Right kidney (tissue), 1 donor: ENCODE results near the gene SMPD3.
A peak's percentile ranks its signal among the peaks of the same experiment; 100 is the strongest.

ENCODE experiments used
- DNase-seq: peaks from one replicate; pipeline ENCODE4 v3.0.0-alpha.2; 2016

The SMPD3 gene

GRCh38 chr16:68434624-68435210 lies 13.6 kb downstream of the SMPD3 start:
- no peak for DNase-seq

DNA sequence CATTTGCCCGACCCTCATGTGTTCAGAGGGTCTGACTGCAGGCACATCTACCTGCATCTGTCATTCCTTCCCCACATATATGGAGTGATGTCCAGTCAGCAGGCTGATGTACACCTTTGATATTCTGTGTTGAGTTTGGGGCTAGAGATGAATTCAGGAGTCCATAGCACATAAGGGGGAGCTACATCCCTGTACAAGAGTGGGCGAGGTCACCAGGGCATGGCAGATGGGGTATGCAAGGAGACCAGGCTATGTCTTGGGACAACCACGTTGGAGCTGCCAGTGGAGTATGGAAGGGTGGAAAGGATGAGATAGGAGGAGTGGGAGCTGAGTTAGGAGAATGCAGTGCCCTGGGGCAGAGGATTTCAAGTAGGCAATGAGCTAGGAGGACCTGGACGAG lies 15.0 kb downstream of the SMPD3 start:
- no peak for DNase-seq

GRCh38 chr16:68432701-68433100 lies 15.6 kb downstream of the SMPD3 start:
- DNase-seq: no peak

DNA sequence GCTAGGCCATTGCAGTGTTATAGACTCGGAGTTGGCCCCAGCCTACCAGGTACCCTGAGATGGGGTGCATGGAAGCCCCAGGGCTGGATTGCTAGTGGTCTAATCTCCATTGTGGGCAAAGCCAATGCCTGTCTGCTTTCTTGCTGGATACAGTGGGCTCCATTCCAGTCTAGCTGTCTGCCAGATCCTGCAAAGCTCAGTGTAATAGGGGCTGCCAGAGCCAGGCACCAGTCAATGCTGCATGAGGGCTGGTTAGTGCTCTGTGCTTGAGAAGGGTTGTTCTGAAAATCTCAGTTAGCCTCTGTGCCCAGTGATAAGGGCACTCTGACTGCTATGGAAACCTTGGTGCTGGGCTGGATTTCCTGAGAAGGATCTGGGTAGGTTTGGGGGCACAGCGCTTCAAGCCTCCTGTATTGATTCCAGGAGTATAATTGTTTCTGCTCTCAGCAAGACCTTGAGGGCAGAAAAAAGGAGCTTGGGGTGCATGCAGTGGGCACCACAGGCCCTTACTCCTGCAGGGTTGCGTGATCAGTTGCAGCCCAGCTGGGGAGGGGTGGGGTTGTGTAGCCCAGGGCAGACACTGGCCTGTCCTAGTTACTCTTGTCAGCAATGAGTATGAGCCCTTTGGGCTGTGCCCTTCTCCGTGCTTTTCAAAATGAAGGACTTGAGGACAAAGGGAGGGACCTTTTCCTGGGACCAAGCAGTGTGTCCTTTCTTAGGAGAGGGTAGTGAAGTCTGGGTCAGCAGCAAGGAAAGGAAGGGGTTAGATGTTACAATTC lies 19.0 kb downstream of the SMPD3 start:
- no peak for DNase-seq

- DNase-seq: no peak
Observed at GRCh38 chr16:68427649-68428303, 20.5 kb downstream of the SMPD3 start.

DNA sequence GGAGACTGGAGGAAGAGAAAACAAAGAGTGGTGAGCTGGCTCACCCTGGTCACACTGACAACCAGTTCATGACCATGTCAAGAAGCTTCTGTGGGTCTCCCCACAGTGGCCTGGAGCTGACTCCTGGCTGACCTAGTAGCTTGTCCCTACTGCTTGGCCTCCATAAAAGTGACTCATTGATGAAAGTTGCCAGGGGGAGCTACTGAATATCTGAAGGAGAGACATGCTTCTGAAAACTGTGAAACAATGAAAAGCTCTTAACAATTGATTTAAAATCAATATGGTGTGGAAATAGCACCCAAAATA lies 22.0 kb downstream of the SMPD3 start:
- no peak for DNase-seq

DNA sequence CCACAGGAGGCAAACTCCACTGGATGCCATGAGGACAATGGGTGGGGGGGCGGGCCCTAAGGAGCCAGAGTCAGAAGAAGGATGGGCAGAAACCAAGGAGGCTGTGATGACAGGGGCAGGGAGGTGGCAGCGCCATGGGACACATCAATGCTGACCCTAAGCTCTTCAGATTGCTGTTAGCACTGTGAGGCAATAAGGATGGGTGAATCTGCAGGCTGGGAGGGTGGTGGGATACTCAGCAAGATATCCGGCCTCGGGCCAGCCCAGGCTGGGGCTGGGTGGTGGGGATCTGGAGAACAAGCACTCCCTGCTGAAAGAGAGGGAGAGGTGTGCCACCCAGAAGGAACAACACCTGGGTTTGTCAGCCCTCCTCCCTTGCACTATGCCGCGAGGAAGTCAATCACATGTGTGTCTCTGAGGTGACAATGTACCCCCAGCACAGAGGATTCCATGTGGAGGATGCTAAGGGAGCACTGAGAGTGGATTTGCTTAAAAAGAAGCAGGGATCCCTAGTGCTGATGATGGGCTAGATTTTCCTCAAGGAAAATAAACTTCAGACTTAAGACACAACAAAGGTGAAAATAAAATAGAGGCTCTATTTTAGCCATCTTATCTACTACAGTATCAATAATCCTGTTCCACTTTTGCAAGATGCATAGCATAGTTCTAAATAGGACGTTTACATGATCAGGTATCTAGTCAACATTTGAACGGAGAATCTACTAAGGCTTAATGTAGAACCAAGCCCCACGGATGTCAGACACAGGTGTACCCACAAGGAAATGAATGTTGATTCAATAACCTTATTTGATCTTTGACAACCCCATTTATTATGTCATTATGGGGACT lies 22.6 kb downstream of the SMPD3 start:
- DNase-seq: no peak

GRCh38 chr16:68423771-68424170 lies 24.5 kb downstream of the SMPD3 start:
- no peak for DNase-seq

GRCh38 chr16:68422396-68422960 lies 25.8 kb downstream of the SMPD3 start:
- no peak for DNase-seq

DNA sequence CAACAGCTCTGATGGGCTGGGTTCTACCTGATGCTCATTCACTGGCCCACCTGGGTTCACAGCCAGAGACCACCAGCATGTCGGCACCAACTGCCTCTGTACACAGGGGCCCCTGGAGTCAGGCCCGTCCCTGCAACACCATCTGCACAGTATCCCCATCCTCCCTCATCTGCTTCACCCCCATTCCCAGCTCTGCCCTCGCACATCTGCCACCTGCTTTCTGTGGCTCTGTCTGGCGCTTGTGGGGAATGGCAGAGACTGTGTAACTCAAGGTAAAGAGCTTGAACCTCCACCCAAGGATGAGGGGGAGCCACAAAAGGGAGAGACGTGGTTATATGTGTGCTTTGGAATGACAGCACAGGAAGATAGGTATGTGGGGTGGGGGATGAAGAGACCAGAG lies 27.2 kb downstream of the SMPD3 start:
- no peak for DNase-seq

DNA sequence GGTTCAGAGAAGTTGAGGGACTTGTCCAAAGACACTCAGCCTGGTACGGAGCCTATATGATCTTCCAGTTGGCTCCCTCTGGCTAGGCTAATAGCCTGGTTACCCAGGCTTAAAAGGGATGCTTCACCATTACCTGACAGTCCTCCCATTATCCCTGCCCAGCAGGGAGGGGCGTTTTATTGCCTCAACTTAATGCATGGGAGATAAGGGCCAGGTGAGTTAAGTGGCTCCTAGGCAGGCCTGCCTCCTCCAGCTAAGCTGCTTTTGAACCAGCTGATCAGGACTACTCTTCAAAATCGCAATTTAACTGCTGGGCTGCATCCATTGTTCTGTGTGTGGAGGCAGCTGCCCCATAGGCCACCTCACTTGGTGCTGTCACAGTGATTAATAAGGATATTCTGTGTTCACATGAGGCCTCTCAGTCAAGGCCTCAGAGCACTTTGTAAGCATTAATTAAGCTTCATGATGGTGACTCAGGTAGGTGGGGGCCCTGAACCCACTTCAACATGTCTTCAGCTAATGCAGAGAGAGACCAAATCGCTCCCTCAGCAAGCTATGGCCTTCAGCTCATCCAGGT lies 27.9 kb downstream of the SMPD3 start:
- no peak for DNase-seq

DNA sequence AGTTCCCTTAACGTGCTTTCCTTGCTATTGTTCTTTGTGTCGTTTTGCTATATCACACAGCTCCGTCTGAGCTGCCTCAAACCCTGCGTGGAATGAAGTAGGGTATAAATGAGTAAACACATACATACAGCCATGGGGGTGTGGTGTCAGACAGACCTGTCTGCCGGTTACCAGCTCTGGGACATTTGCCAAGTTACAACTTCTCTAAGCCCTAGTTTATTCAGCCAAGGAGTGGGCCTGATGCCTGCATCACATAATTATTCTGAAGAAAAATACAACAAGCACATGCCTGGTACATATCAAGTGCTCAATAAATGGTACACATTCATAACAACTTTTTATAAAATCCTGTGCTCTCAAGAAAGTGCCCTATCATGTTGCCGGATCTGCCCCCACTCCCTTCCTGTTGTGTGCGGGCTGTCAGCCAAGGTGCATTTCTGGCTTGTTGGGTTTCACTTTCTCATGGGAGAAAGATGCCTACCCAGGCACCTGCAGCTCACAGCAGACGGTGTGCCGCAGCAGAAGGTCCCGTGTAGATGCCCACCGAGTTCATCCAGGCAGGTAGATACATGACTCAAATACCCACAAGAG lies 30.5 kb downstream of the SMPD3 start:
- DNase-seq: no peak

DNA sequence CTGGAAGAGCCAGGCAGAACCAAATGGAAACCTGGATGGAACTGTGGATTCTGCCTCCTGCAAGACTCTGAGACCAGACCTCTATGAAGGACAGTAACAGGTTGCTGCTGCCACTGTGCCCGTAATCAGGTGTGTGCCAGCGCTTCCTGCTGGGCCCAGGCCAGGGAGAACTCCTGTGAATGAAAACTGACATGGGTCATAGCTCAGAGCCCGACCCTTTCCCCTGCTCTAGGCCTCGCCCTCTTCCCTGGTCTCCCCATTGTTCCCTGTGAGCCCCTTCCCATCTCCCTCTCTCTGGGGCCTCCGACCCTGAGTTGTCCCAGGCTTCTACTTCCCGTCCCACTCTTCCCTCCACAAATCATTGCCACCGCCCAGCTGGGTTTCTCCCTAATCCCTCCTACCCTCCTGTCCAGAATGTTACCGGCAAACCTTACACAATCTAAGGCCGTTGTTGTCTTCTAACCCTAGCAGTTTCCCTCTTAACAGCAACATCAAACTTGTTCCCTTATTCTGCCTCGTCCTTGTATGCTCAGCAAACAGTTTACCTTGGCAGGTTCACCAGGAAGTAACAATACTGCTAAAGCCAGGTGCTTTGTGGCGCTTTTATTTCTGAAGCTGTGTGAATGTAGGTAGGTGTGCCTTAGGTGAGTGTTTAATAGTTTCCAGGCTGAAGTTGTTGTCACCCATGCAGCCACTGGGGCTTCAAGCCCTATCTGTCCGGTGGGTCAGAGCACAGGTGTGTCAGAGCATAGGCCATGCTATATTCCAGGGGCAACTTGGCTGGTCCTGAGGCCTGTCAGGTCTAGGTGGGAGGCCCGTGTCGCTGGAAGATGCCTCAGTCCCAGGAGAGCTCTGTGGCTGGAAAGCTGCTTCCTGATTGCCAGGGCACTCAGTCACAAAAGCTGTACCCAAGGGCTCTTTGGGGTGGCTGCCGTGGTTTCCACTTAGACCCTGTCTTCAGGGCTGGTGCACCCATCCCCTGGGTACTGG lies 32.0 kb downstream of the SMPD3 start:
- DNase-seq: no peak

DNA sequence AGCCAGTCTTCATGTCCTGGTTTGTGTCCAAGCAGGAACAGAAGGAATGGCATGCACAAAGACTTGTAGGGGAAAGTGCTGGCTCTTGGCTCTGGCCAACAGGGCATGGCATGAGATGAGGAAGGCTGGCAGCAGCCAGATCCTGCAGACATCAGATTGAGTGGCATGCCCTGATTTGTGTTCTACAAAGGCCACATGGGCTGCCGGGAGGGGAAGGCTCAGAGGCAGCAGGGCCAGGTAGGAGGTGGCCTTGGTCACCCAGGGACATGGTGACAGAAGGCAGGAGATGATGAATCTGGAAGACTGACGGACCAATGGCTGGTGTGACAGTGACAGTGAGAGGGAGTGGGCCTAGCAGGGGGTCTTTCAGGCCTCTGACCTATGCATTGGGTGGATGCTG lies 33.7 kb downstream of the SMPD3 start:
- no peak for DNase-seq

DNA sequence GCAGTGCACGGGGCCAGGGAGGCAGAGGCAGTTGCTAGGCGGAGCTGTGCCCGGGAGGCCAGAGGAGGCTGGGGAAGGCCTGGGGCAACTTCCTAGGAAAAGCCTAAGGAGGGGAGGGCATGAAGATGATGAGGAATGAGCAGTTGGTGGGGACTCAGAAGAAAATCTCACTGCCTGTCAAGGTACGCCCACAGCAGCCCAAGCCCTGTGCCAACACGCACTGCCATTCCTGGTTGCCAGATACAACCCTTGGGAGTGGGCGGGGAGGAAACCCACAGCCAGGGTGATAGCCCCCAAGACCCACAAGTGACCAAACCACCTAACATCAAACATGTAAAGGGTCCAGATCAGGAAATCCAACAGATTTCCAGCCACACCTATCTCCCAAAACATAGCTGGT lies 36.2 kb downstream of the SMPD3 start:
- DNase-seq: no peak

GRCh38 chr16:68411086-68411485 lies 37.2 kb downstream of the SMPD3 start:
- no peak for DNase-seq

DNA sequence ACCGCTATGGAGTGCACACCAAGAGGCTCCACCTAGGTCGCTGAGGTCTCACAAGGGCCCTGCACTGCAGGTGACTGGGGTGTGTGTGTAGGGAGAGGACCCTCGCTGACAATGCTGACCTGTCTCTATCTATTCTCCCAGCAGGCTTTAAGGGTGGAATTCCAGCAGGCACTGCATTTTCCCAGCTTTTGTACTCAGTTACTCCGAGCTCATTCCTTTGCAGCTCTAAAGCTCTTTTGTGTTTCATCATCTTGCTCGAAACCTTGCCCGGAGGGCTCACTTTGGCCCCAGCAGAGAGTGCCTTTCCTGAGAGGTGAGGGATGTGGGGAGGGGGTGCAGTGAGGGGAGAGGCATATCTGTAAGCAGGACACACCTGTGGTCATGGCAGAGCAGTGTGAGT lies 39.3 kb downstream of the SMPD3 start:
- no peak for DNase-seq

DNA sequence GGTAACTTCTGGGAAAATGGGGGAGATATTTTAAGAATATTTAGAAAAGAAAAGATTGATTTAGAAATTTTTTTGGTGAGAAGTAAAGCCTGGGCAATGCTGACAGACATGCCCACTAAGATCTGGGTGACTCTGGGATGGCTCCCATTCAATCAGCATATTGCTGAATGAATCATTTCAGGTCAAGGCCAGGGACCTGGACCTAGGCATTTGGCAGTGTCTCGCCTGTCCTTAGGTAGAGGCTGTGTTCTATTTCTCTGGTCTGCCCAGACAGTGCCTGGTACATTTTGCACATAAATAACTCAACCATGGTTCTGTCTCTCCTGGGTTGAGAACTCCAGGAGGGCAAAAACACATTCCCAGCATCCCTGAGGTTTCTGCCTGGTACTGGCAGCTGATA lies 39.9 kb downstream of the SMPD3 start:
- DNase-seq: no peak

DNA sequence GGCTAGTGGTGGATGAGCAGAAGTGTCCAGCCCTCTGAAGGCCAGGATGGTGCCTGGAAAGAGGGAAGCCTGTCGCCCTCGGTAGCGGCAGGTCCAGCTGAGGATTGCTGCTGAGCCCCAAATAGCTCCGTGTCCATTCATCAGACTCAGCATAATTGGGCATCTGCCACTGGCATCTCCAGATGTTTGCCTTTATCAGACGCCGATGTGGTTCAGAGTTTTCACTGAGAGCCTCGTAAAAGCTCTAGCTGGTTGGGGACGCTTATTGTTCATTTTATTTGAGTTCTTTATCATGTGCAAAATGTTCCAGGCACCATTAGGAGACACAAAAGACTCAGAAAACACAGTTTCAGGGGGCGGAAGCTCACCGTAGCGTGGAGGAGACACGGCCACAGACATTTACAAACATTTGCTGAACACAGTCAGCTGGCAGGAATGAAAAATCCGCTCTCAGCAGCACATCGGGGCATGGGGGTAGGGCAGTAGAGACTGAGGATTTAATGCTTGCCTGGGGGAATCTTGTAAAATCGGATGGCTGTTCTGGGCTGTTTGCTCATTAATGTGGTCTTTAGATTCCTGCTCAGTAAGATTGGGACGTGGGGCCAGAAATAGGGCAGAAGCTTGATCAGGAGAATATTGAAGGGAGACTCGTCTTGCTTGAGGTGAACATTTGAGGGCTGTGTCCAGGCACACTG lies 41.7 kb downstream of the SMPD3 start:
- peak; percentile 17 for DNase-seq

DNA sequence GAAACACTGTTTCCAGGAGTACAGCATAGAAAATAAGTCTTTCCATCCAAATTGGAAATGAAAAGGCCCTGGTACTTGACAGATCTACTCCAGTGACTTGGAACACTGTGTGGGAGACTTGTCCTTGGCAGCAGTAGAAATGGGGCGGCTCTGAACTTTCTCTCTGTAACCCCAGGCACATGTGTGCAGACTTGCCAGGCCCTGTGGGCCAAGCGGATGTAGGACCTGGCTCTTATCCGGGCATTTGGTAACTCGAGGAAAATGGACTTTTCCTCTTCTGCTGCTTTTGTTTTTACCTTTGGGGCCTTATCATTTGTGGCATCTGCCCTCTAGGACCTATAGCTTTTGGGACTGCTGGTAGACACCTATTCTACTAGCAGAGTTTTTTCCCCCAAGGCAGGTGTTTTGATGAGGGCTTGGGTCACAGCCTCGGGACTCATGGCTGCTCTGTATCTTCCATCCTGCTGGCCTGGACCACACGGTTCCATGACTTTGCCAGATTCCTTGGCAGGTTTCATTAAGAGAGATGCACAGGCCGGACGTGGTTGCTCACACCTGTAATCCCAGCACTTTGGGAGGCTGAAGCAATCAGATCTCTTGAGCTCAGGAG lies 43.5 kb downstream of the SMPD3 start:
- DNase-seq: no peak
